ACC112 (cell line): ENCODE measurements around the gene C1orf116.

Source experiments
- H2AFZ ChIP-seq: fragments of 200-600 bp; sonication (generic); one replicate; pipeline ENCODE4 v1.6.0; 2017; ENCODE audit warnings: antibody characterized with exemption, low read length; ENCODE audit not compliant: unreplicated experiment
- H3K27ac ChIP-seq: fragments of 200-600 bp; sonication (generic); 2 replicates; pipeline ENCODE4 v1.5.1; 2014; ENCODE audit warnings: low read depth, mild to moderate bottlenecking, antibody characterized with exemption, low read length, moderate library complexity
- H3K27me3 ChIP-seq: fragments of 200-600 bp; sonication (generic); 2 replicates; pipeline ENCODE4 v1.6.1; 2014; ENCODE audit warnings: mild to moderate bottlenecking, antibody characterized with exemption, low read length, moderate library complexity, mixed read lengths; ENCODE audit not compliant: insufficient read depth
- H3K36me3 ChIP-seq: fragments of 200-600 bp; sonication (generic); 2 replicates; pipeline ENCODE4 v1.6.1; 2016; ENCODE audit warnings: mild to moderate bottlenecking, antibody characterized with exemption, low read length, moderate library complexity, mixed read lengths; ENCODE audit not compliant: insufficient read depth
- H3K4me1 ChIP-seq: fragments of 200-600 bp; sonication (generic); one replicate; pipeline ENCODE4 v1.6.1; 2016; ENCODE audit warnings: low read length, mixed read lengths; ENCODE audit not compliant: insufficient read depth, unreplicated experiment, control insufficient read depth
- H3K4me3 ChIP-seq: fragments of 200-600 bp; sonication (generic); 2 replicates; pipeline ENCODE4 v1.5.1; 2014; ENCODE audit warnings: mild to moderate bottlenecking, low read depth, low read length
- H3K79me2 ChIP-seq: fragments of 200-600 bp; sonication (generic); one replicate; pipeline ENCODE4 v1.6.0; 2016; ENCODE audit warnings: low read length; ENCODE audit not compliant: control insufficient read depth, unreplicated experiment, insufficient read depth

The C1orf116 gene

GRCh38 chr1:206970446-206970845 lies 62.1 kb downstream of the C1orf116 start, which contains the start of gene FCAMR:
Gene FCAMR (minus strand): TSS chr1:206970460. CDS start chr1:206970125, 335 bp downstream.
- H3K4me1 ChIP-seq, result no peaks in the 10 kb centered on the region
- no peak within 1 kb of the TSS for H3K27ac ChIP-seq
- H3K36me3 ChIP-seq, result no peaks in the 10 kb centered on the region
- no peak within 1 kb of the TSS for H2AFZ ChIP-seq
- no peak within 1 kb of the TSS for H3K4me3 ChIP-seq
- H3K79me2 ChIP-seq, result no peaks in the 10 kb centered on the region
- H3K27me3 ChIP-seq, result peaks cover 71% of the 10 kb centered on the region

GRCh38 chr1:206969090-206969489 lies 63.5 kb downstream of the C1orf116 start:
- Histone ChIP-seq H3K79me2 (no peaks in the 10 kb centered on the region), H2AFZ (no peak overlapping the region), H3K4me1 (no peaks in the 10 kb centered on the region), H3K36me3 (no peaks in the 10 kb centered on the region), H3K27ac (no peak overlapping the region), H3K27me3 (peaks cover 60% of the 10 kb centered on the region), H3K4me3 (no peak overlapping the region)
